Adrenal gland (tissue), 12 donors: ENCODE data around the gene CLEC11A. TPM values are rescaled to one million over a fixed set of nuclear protein-coding genes. Genes with fewer than 3 reads are reported as not detected.

Experiments
- DNase-seq, 7 donors: peaks; one replicate each; pipeline ENCODE4 v3.0.0-alpha.2; 2019 to 2020
- H3K27ac ChIP-seq, 5 donors: fragments of 200-600 bp; sonication (generic) in 4 of 5; 1 replicate in 3 of 5; 2 replicates in 2 of 5; pipeline versions ENCODE4 v1.5.1 to v1.8.0; 2016 to 2020; ENCODE audit warnings: mild to moderate bottlenecking in 1 of 5
- H3K27me3 ChIP-seq: fragments of 200-600 bp; 2 replicates; pipeline ENCODE4 v1.8.0; 2021
- H3K36me3 ChIP-seq, 2 donors: fragments of 200-600 bp; replicated peaks in 1 of 2; 1 replicate in 1 of 2; 2 replicates in 1 of 2; pipeline versions ENCODE4 v1.5.1 to v1.8.0; 2018 to 2022
- H3K4me1 ChIP-seq, 2 donors: fragments of 200-600 bp; replicated peaks in 1 of 2; 1 replicate in 1 of 2; 2 replicates in 1 of 2; pipeline versions ENCODE4 v1.5.1 to v1.8.0; 2018 to 2021
- H3K4me3 ChIP-seq, 4 donors: fragments of 200-600 bp; sonication (generic) in 3 of 4; one replicate each; pipeline ENCODE4 v1.5.1; 2016 to 2018
- H3K9me3 ChIP-seq, 3 donors: fragments of 200-600 bp; sonication (generic) in 1 of 3; replicated peaks in 1 of 3; 1 replicate in 2 of 3; 2 replicates in 1 of 3; pipeline versions ENCODE4 v1.5.1 to v1.8.0; 2016 to 2021
- CTCF ChIP-seq, 6 experiments: fragments of 450-650 bp in 4 of 6; fragments of 200-600 bp in 2 of 6; sonication (generic) in 1 of 6; IDR thresholded peaks; 1 replicate in 5 of 6; 2 replicates in 1 of 6; pipeline versions ENCODE4 v1.5.1 to v1.8.0; 2016 to 2021; ENCODE audit warnings: antibody characterized with exemption in 6 of 6, mild to moderate bottlenecking in 2 of 6, moderate library complexity in 1 of 6
- POLR2A ChIP-seq, 2 donors: fragments of 450-650 bp; IDR thresholded peaks; one replicate each; pipeline ENCODE4 v1.6.1; 2017; ENCODE audit warnings: antibody characterized with exemption in 2 of 2, mild to moderate bottlenecking in 2 of 2, moderate library complexity in 1 of 2
- WGBS, 4 donors: extraction: QIAGEN DNeasy Blood & Tissue Kit in 2 of 4; methylation state at CpG; one replicate each; pipeline versions ENCODE4 v1.1.5 to v1.1.7; 2013 to 2017; 5-methylcytosine and 5-hydroxymethylcytosine counted together
- intact Hi-C, 2 donors: fragments of 100-400 bp; cut with DNase I; formaldehyde crosslinking; loops; one replicate each; pipeline versions ENCODE4 v1.14.1 to v1.15.0; 2022 to 2023
- polyA plus RNA-seq, 3 donors: library from polyadenylated mRNA; stranded (reverse); fragments of 200-250 nt in 2 of 3; fragments of 350-450 nt in 1 of 3; fragmentation: Illumina TruSeq in 1 of 3; extraction: RNeasy Lipid Tissue Mini Kit (QIAGEN cat#74804) in 1 of 3; gene quantifications; one replicate each; pipeline ENCODE4 v1.2.3, GENCODE V29; 2013 to 2014
- total RNA-seq, 9 donors: library from RNA; depleted of rRNA in 4 of 9; stranded (reverse); fragments of >200 nt in 4 of 9; fragments of 120-200 nt in 1 of 9; fragmentation: NEBNext Ultra II Directional in 1 of 9; extraction: Animal tissue kit (Norgen Biotek cat#: 25700) in 1 of 9; gene quantifications; one replicate each; pipeline versions ENCODE4 v1.1.0 to v1.2.4, GENCODE V29; 2013 to 2023
- donor health status: healthy with polysubstance abuse.
- donor health status: Bipolar disorder and iron deficiency.
- donor health status: DM: yes; HTN: yes; CAD: no.
- donor health status: DM: no; HTN: no; CAD: no.
- donor health status: DM: no; HTN: no; CAD: no.
- donor health status: DM: yes; HTN: yes; CAD: no.

CLEC11A gene
- total and polyA plus RNA-seq, 12 donors, result 1.6 to 53.8 (median 26.6) TPM

DNA sequence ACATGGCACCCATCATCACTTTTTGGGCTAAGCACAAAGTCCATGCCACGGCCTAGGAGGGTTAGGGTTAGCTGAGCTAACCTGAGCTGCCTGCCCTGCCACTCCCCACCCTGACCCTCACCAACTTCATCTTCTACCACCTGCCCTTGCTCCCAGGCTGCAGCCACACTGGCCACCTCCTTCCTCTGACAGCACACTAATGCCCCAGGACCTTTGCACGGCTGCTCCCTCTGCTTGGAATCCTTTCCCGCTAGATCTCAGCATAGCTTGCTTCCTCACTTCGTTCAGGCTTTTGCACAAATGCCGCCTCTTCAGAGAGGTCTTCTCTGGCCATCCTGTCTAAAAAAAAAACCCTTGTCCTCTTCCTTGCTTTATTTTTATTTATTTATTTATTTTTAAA lies 16.8 kb upstream of the CLEC11A start:
- H3K9me3 ChIP-seq, result no peaks in the 10 kb centered on the region
- no peak overlapping the region for H3K4me3 ChIP-seq
- H3K27ac ChIP-seq, result no peak overlapping the region
- H3K27me3 ChIP-seq, result no peaks in the 10 kb centered on the region
- TF ChIP-seq CTCF (IDR thresholded peaks at IDR 0.05), result no peak
- no peak for TF ChIP-seq POLR2A (IDR thresholded peaks at IDR 0.05)
- no peak for DNase-seq
- no peaks in the 10 kb centered on the region for H3K36me3 ChIP-seq
- no peaks in the 10 kb centered on the region for H3K4me1 ChIP-seq
- WGBS, 4 donors, result 66 to 80% (median 74%) methylated on average over 4 to 5 of the region's 5 CpGs
- intact Hi-C loops, result loop anchor here in 1 of 2 donors (5.0 kb wide), 1 partner anchor 76 kb away; no protein-coding TSS in a partner anchor

DNA sequence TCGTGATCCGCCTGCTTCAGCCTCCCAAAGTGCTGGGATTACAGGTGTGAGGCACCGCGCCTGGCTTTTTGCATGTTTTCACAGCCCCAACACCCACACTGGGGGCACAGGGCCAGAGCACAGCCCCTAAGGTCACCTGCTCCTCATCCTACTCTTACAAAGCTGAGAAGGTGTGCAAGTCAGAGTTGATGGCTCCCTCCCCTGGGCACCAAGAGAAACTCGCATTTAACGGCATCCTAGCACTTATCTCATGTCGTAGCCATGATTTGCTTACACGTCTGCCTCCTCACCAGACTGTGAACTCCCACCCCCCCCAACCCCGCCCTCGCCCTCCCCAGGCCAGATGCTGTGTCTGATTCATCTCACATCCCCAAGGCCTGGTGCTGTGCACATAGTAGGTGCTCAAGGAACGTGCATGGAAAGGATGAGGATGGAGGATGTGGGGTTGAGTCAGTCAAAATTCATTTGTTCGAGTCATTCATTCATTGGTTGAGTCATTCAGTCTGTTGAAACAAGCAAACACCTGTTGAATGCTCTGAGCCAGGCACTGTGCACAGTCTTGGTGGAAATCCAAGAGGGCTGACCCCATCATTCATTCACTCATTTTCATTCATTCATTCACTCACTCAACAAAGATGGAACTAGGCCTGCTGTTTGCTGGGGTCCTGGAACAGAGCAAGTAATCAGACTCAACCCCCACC lies 14.8 kb upstream of the CLEC11A start:
- H3K27me3 ChIP-seq, result no peaks in the 10 kb centered on the region
- H3K4me1 ChIP-seq, result no peaks in the 10 kb centered on the region
- DNase-seq, result no peak
- H3K9me3 ChIP-seq, result no peaks in the 10 kb centered on the region
- WGBS, 4 donors, result 73 to 80% (median 77%) methylated on average over 12 of the region's 12 CpGs
- H3K36me3 ChIP-seq, result no peaks in the 10 kb centered on the region
- H3K4me3 ChIP-seq, result no peak overlapping the region
- H3K27ac ChIP-seq, result no peak overlapping the region
- no peak for TF ChIP-seq POLR2A (IDR thresholded peaks at IDR 0.05)
- intact Hi-C loops, result loop anchor here in 1 of 2 donors (5.0 kb wide), 1 partner anchor 74 kb away; no protein-coding TSS in a partner anchor

DNA sequence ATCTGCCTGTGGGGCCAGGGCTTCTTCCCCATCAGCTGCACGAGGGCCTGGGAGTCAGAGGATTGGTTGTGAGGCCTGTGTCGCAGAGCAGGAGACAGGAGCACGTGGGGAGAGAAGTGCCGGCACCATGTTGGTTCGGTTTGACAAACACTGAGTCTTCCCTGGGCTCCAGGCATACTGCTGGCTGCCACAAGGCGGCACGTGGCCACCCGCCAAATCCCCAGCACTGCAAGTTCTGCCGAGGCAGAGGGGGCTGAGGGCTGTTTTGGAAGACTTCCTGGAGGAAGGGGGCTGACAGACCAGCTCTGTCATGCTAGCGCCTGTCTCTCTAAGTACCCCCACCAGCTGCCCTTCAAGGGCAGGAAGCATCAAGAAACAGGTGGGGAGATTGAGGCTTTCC lies 13.1 kb upstream of the CLEC11A start:
- no peak for DNase-seq
- Histone ChIP-seq H3K9me3 (no peaks in the 10 kb centered on the region), H3K27me3 (no peaks in the 10 kb centered on the region), H3K4me1 (no peaks in the 10 kb centered on the region), H3K27ac (no peak overlapping the region), H3K36me3 (no peaks in the 10 kb centered on the region), H3K4me3 (no peak overlapping the region)
- 78 to 95% (median 83%) methylated on average over 6 to 10 of the region's 10 CpGs for WGBS, 4 donors
- TF ChIP-seq CTCF (IDR thresholded peaks at IDR 0.05) (no peak), POLR2A (IDR thresholded peaks at IDR 0.05) (no peak)
- intact Hi-C loops, result loop anchor here in 1 of 2 donors (10.0 kb wide), 1 partner anchor 215 kb away; no protein-coding TSS in a partner anchor

DNA sequence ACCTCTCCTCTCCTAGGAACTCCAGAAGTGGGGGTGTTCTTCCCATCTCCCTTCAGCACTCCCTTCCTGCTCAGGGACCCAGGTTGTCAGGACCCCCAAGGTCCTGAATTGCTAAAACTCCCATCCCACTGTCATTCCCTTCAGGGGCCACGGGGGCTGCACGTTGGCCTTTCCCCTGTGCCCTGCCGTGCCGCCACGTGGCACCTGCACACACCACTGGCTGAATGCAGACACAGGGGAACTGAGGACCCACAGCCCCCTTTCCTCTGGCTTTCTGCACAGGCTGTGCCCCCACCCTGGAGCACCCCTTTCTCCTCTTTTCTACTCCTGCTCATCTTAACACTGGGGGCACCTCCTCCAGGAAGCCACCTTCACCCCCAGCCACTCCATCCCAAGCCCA lies 12.6 kb upstream of the CLEC11A start:
- H3K27me3 ChIP-seq, result no peaks in the 10 kb centered on the region
- H3K4me3 ChIP-seq, result no peak overlapping the region
- intact Hi-C loops, result loop anchor here in 1 of 2 donors (10.0 kb wide), 1 partner anchor 214 kb away; no protein-coding TSS in a partner anchor
- TF ChIP-seq CTCF (IDR thresholded peaks at IDR 0.05) (no peak), POLR2A (IDR thresholded peaks at IDR 0.05) (no peak)
- H3K9me3 ChIP-seq, result no peaks in the 10 kb centered on the region
- 81 to 88% (median 87%) methylated on average over 5 of the region's 5 CpGs for WGBS, 4 donors
- no peak for DNase-seq
- no peak overlapping the region for H3K27ac ChIP-seq
- H3K36me3 ChIP-seq, result no peaks in the 10 kb centered on the region
- H3K4me1 ChIP-seq, result no peaks in the 10 kb centered on the region

DNA sequence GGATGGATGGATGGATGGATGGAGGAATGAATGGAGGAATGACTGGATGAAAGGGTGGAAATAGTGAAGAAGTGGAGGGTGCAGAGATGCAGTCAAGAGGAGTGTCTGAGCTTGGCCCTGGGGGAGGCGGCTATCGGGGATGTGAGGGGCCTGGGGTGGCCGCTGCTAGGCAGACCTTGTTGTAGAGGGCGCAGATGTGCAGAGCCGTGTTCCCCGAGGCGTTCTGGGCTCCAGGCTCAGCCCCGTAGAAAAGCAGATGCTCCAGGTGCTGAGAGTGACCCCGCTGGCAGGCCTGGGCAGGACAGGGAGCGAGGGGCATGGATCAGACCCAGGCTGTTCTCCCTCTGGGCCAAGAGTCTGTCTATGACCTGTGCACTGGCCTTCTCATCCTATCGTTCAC lies 12.0 kb upstream of the CLEC11A start:
- H3K27ac ChIP-seq, result no peak overlapping the region
- no peaks in the 10 kb centered on the region for H3K4me1 ChIP-seq
- H3K9me3 ChIP-seq, result no peaks in the 10 kb centered on the region
- no peak for DNase-seq
- H3K4me3 ChIP-seq, result no peak overlapping the region
- no peaks in the 10 kb centered on the region for H3K36me3 ChIP-seq
- intact Hi-C loops, result loop anchor here in 1 of 2 donors (10.0 kb wide), 1 partner anchor 214 kb away; no protein-coding TSS in a partner anchor
- H3K27me3 ChIP-seq, result no peaks in the 10 kb centered on the region
- 84 to 92% (median 88%) methylated on average over 11 of the region's 11 CpGs for WGBS, 4 donors
- TF ChIP-seq POLR2A (IDR thresholded peaks at IDR 0.05), result no peak
